ENCODE data around the gene PUM2.
"Not testable (repeated sequence)": the region's sequence is repeated elsewhere in the genome, so short reads cannot be mapped to it uniquely, and the experiment has no call there.

The PUM2 gene, protein sequence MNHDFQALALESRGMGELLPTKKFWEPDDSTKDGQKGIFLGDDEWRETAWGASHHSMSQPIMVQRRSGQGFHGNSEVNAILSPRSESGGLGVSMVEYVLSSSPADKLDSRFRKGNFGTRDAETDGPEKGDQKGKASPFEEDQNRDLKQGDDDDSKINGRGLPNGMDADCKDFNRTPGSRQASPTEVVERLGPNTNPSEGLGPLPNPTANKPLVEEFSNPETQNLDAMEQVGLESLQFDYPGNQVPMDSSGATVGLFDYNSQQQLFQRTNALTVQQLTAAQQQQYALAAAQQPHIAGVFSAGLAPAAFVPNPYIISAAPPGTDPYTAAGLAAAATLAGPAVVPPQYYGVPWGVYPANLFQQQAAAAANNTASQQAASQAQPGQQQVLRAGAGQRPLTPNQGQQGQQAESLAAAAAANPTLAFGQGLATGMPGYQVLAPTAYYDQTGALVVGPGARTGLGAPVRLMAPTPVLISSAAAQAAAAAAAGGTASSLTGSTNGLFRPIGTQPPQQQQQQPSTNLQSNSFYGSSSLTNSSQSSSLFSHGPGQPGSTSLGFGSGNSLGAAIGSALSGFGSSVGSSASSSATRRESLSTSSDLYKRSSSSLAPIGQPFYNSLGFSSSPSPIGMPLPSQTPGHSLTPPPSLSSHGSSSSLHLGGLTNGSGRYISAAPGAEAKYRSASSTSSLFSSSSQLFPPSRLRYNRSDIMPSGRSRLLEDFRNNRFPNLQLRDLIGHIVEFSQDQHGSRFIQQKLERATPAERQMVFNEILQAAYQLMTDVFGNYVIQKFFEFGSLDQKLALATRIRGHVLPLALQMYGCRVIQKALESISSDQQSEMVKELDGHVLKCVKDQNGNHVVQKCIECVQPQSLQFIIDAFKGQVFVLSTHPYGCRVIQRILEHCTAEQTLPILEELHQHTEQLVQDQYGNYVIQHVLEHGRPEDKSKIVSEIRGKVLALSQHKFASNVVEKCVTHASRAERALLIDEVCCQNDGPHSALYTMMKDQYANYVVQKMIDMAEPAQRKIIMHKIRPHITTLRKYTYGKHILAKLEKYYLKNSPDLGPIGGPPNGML

DNA sequence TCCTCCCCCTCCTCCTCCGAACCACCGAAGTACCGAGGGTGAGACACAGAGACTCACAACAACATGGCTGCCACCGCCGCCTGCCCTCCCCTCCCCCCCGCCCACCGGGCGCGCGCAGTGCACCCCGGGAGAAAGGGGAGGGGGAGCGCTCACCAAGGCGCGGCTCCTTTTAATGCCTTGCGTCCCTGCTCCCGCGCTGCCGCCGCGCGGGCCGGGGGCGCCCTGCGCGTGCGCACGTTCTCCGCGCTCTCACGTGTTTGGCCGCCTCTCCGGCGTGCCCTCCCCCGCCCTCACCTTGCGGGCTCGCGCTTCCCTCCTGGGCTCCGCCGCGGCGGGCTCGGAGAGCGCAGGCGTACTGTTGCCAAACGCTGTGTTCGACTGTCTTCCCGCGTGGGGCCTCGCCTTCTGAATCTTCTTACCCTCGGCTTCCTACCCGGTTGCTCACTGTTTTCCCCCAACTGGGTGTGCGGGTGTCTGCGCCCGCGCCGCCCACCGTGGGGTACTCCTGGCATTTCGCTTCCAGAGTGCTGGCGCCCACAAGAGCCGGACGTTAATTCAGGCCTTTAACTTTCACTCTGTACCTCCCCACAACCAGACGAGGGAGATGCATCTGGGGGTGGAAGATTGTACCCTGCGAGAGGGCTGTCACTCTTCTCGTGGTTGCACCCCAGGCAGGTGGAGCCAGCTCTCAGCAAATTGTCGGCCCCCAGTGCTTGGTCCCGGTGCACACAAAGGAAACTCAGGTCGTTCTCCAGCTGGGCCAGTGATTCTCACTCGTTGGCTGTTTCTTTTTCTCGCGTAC lies at the start of gene PUM2:
Gene PUM2, minus strand, starts transcription at position 92 of the 802 bp plus-strand sequence. CDS start 23,484 bp downstream, outside the sequence.
- peak; percentile 88 to 90 for DNase-seq (ENCODE audit: low read depth in 2 of 2)

DNA sequence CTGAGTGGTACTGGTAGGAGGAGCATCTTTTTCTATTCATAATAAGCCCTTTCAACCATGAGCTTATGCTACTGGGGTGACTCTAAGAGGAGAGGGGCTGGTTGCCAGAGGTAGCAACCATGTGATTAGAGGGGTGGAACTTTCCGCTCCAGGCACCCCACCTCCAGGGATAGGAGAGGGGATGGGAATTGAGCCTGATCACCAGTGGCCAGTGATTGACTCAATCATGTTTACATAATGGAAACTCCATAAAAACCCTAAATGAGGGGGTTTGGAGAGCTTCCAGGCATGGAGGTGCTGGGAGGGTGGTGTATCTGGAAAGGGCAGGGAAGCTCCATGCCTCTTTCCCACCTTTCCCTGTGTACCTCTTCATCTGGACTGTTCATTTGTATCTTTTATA lies 49.7 kb upstream of the PUM2 start:
- no peak for DNase-seq (ENCODE audit: low read depth in 2 of 2)

DNA sequence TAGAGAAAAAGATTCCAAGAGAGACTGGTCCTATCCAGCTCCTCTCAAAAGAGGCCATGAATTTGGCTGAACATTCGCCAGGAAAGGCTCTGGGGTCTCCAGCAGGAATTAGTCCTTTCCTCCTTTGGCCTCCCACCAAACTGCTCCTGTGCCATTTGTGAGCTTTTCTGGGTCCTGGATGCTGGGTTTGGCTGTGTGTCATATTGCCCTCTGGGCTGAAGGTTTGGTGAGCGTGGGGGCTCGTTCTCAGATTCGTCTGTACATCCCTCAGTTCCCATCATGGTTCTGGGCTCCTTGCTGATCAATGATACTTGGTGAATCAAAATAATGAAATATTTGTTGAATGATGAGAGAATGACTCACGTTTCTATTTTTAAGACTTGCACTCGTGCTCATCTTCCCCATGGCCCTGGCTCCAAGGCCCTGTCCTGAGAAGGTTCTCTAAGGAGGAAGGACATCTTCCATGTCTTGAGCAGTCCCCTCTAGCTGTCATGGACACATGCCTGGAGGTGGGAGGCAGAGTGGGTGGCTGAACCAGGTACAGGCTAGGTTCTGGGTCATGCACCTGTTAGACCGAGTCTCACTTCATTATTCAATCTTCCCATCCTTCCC lies 48.4 kb upstream of the PUM2 start:
- no peak for DNase-seq (ENCODE audit: low read depth in 2 of 2)

DNA sequence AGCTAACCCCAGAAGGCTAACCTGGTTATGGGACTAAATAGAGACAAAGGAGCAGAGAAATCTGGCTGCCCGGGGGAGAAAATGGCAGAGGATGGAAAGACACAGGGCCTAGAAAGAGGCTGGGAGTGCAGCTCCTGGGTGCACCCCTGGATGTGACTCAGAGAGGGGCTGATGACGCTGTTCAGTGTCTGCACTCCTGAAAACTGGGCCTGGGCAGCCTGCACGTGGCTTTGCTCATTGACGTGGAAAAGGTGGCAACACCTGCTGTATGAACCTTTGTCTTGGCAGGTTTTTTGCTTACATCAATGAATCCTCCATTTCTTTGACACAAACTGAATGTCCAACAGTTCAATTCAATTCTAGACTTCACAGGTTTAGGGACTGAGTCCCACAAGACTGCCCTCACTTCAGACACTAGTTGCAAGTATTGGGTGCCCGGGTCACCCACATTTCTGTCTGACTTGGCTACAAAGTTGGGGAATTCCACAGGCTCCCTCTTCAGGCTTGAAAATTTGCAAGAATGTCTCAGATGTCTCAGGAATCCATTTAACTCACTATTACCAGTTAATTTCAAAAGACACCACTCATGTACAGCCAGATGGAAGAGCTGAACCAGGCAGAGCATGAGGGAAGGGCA lies 47.3 kb upstream of the PUM2 start:
- no peak for DNase-seq (ENCODE audit: low read depth in 2 of 2)

DNA sequence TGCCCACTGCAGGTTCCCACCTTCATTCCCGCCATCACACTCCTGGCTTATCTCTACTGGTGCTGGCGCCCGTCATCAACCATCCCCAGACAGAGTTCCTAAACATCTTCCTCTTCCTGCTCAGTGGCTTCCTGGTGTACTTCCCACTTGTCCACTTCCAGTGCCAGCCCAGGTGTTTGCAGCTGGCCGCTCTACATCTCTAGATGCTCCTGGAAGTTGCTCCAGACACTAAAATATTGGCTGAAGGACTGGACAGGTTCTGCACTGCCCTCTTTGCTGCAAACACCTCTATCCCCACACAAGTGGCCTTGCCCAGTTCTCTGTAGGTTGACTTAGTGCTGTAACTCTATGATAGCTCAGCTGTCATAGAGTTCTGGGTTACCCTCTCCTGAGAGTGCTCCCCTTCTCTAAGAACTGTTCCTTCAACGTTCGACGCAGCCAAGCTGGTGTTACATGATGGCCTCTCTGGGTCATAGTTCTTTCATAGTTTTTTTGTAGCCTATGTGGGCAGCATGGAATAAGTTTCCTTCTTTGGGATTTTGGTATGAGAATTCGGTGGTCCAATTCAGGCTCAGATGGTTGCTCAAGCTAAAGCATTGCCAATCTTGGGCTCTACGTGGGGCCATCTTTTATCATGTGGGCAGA lies 45.8 kb upstream of the PUM2 start:
- DNase-seq (ENCODE audit: low read depth in 2 of 2), result no peak

DNA sequence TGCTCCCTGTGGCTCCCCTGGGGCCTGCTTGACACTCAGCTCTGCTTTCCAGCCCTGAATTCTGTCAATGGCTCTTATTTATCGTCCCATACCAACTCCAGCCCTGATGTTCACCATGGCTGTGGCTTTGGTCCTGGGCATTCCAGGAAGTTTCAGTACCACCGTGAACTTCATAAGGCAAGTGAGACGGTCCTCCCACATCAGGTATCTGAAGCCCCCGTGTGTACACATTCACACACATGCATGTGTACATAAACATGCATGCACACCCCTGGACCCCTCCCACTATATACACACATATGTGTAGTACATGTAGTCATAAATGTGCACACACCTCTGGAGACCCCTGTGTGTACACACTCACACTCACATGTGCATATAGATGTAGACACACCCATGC lies 43.3 kb upstream of the PUM2 start:
- DNase-seq (ENCODE audit: low read depth in 2 of 2), result no peak

DNA sequence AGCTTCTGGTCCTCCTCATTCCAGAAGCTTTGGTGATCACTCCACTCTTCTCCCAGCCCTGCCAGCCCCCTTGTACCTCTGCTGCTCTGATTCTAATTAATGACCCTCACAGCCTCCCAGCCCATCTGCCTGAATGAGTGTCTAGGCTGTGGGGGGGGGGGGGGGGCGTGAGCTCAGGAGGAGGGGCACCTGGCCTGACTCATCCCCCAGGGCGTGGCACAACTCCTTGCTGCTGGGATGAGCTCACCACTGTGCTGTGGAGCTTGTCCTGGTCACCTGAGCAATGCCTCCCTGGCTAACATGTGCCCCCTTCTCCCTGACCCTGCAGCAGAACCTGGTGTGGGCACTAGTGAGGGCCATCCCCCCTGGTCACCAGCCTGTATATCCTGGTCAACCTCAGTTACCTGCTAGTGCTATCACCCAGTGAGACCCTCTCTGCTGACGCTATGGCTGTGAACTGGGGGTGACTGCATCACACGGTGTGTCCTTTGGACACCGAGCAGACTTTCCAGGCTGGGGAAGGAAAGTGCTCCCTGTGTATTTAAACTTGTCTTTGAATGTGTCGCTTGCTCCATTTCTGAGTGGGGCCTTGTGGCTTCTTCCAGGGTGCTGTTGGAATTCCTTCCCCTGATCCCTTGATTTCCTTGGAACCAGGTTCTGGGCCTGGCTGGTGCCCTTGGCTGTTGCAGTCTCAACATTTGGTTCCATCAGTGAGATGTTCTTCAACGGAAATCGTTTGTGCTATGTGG lies 41.5 kb upstream of the PUM2 start:
- DNase-seq (ENCODE audit: low read depth in 2 of 2), result no peak

DNA sequence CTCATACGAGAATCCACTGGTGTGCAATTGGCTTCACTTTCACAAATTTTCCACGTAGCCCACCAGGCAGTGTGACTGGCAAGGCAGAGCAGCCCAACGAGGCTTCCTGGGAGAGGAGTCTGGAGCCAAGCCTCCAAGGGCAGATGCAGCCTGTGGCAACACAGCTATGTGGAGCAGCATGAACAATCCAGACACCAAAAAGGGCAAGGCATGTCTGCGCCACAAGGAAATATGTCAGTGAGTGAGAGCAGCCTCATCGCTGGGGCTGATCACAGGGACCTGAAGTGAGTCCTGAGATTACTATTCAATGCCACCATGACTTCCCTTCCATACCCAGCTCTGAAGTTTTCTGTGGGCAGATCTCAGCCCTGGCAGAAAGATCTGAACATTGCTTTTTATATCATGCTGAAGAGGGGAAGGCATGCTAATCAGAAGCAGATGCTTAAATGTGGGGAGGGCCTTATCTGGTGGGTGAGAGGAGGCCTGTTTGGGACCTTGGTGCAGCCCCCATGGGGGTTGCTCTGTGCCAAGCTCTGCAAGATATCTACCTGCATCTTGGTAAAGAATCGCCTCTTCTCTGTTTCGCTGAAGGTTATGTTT lies 40.0 kb upstream of the PUM2 start:
- DNase-seq (ENCODE audit: low read depth in 2 of 2), result no peak

DNA sequence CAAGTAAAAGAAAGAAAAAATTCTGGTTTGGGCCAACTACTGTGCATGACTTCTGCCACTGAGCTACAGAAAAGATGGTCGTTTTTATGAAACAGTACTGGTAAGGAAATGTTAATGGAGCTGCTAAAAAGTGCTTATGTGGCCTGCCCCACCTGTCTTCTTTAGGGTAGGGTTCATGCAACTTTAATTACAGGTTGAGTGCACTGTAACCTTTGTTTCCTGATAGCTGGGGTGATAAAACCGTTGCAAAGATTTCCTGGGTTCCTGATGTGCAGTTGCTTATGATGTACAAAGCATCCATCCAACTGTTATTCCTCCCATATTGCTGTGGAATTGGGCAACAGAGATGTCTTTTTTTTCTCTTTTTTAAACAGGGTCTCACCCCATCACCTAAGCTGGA lies 34.3 kb upstream of the PUM2 start:
- DNase-seq (ENCODE audit: low read depth in 2 of 2), result no peak

DNA sequence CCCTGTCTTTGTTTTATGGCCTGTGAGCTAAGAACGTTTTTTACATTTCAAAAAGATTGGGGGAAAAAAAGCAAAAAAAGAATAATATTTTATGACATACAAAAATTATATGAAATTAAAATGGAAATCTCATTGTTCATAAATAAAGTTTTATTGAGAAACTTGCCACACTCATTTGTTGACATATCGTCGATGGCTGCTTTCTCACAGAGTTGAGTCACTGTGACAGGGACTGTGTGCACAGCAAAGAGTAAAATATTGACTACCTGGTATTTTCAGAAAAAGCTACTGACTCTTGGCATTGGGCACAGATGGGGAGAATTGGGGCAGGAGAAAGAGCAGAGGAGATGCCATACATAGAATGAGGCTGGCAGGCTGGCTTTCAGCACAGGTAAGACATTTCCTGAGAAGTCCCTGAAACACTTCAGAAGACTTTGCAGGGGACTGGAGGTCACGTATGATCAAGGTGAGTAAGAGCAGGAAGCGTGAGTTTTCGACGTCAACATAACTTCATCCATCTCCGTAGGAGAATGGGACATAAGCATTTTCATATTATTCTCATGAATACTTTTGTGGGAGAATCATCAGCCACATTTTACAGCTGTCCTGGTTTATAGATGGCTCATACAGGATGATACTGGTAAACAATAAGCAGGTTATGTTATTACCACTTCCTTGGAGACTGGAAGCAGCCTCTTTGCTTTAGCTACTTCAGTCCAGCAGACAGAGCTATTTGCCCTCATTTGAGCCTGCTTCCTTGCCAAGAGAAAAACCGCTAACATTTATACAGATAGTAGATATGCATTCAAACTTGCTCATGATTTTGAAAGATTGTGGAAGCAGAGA lies 32.5 kb upstream of the PUM2 start:
- DNase-seq (ENCODE audit: low read depth in 2 of 2), result no peak

DNA sequence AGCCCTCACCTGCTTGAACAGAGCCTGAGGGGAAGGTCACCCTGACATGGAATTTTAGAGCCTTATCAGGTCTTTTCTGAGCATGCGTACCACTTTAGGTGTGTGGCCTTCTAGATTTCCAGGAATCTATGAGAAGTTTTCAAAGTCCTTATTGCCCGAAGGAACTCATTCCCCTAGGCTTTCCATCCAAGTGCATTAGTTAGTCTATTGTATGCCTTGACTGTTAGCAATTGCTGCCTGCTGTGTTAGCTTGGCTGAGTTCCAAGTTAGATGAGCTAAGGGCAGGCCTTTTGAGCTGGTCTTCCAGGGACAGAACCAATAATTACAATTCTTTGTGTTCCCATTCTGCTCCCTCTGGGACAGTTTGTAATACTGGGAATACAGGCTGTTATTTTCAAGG lies 30.8 kb upstream of the PUM2 start:
- DNase-seq (ENCODE audit: low read depth in 2 of 2), result no peak

DNA sequence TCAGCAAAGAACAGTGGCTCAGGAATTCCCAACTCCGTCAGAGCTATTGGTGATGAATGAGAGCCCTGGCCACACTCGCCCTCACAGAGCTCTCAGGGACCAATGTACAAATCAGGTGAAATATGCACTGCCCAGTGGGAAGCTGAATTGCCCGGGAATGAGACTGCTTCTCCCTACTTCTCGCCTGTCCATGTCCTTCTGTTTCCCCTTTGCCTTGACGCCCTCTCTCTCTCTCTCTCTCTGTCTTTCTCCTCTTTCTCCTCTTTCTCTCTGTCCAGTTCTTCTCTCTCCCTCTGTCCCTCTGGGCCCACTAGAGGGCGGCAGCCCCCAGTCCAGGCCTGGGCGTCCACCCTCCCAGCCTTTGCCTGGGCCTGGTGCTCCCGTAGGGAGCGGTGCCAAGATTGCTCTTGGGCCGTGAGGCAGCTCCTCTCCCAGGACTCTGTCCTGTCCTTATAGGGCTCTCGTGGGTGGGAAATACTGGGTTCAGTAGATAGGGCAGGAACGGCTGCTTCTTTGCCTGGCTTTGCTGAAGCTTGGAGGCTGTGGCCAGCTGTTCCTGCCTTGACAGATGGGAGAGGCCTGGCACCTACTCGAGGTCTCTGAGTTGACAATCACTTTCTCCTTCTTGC lies 28.4 kb upstream of the PUM2 start:
- DNase-seq (ENCODE audit: low read depth in 2 of 2), result no peak

DNA sequence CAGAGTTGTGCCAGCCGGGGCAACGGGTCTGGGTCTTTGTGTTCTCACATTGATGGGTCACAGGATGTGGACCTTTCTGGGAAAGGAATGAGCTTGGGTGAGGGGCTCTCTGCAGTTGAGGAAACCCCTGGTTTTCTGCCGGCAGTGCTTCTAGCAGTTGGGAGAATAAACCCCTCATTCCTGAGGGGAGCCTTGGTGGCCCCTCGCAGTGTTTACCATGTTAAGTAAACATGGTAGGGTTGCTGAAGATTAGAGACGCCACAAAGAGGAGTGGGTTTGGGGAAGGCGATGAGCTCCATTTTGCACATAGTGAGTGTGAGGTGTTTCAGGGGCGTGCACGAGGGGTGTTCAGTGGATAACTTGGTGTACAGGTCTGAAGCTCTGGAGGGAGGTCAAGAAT lies 27.7 kb upstream of the PUM2 start:
- no peak for DNase-seq (ENCODE audit: low read depth in 2 of 2)

DNA sequence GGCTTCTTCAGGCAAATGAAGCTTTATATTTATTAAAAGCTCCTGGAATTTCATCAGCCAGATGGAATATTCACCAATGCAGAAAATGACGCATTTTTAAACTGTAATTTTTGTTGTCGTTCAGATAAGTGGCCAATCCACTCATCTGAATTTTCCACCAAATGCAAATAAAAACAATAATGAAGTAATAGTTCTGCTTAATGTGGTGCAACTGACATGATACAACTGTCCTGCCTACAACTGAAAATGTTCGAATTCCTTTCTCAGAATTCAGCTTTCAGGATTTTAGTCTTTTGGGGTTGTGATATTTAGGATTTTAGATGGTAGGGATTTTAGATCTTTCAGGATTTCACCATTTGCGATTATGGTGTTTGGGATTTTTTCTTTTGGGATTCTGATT lies 27.1 kb upstream of the PUM2 start:
- no peak for DNase-seq (ENCODE audit: low read depth in 2 of 2)

DNA sequence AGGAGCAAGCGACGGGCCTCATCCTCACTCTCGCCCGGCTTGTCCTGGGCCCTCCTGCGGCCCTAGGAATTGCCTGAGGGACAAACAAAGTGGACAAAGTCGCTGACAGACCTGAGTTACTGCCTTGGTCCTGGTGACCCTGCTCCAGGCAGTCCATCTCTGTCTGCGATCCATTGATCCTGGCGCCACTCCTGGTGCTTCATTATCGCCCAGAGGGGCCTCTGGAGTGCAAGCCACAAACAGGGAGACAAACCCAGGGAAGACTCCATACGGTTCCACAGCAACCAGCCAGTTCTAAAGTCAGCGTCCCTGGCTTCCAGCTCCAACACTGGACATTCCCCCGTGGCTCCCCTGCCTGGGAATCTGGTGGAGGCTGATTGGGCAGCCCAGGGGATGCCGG lies 24.3 kb upstream of the PUM2 start:
- not testable (repeated sequence) for DNase-seq (ENCODE audit: low read depth in 2 of 2)

DNA sequence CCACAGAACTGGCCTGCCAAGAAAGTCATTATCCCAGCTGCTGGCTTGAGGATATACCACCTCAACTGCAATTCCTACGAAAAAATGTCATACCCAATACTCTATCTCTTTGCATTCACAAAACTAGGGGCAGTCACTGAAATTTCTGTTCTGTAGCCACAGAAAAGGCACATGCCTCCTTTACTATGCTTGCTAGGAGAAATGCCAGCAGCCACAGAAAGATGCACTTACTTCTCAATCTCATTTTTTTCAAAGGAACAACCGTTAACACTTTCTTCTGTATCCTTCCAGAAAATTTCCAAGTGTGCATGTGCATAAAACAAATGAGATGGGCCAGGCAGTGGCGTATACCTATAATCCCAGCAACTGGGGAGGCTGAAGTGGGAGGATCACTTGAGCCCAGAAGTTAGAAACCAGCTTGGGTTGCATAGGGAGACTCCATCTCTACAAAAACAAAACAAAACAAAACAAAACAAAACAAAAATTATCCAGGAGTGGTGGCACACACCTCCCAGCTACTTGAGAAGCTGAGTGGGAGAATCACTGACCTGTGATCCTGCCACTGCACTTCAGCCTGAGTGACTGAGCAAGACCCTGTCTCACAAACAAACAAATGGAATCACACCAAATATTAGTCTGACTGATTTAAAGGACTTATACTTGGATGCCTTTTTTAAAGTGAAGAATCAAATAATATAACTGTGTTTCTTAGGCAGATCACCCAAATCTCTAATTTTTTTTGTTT lies 22.4 kb upstream of the PUM2 start:
- no peak for DNase-seq (ENCODE audit: low read depth in 2 of 2)

Data from stimulated activated CD4-positive, alpha-beta T cell treated with anti-CD3 and anti-CD28 coated beads, Interleukin-1b, Interleukin-23, amount 100 ng/mL, for 1 hour (primary cell).